ENCODE measurements around the gene INPP5A. TPM values are rescaled to one million over a fixed set of nuclear protein-coding genes. Genes with fewer than 3 reads are reported as not detected.
"Not testable (repeated sequence)": the region's sequence is repeated elsewhere in the genome, so short reads cannot be mapped to it uniquely, and the experiment has no call there.

INPP5A gene
- total RNA-seq, 2 donors from 2014 or later: 20.7 to 26.7 TPM

DNA sequence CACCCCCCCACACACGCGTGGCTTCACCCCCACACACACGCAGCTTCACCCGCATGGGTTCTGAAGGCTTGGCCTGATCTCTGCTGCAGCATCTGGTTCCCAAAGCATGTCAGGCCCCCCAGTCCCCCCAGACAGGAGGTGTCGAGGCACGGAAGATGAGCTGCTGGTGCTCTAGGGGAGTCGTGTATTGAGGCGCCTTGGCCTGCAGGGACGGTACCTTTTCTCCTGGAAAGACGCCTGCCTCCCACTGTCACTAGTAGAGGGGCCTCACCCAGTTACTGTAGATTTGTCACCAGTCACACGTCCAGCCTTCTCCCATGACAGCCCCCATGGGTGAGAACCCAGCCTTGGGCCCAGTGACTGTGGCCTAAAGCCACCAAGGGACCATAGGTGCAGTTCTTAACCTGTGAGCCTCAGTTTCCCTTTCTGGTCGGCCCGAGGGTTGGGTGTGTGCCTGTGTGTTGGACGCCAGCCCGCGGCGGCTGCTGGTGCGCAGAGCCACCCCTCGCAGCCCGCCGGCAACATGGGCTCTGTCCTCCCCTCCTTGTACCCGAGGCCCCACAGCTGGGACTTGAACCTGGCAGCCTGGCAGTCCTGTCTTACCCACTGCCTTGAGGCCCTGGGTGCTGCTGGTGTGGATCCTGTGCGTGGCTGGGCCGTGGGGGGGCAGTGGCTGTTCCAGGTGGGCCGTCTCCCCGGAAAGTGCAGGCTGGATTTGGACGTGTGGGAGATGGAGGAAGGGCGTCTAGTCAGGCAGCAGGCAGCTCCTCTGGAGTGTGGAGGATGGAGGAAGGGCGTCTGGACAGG is 166.6 kb downstream of the INPP5A start:
- Histone ChIP-seq H3K4me1 (ENCODE audit: control insufficient read depth, insufficient read depth, low read length) (no peaks in the 10 kb centered on the region), H3K9me3 (ENCODE audit: control insufficient read depth, low read length) (peaks cover 18% of the 10 kb centered on the region), H3K4me3 (ENCODE audit: low read length) (no peak overlapping the region), H3K27ac (ENCODE audit: low read depth, low read length) (no peak overlapping the region), H3K27me3 (ENCODE audit: control insufficient read depth, insufficient read depth, low read length, poor library complexity, severe bottlenecking) (no peaks in the 10 kb centered on the region), H3K9ac (ENCODE audit: extremely low read depth, low read length, poor library complexity, severe bottlenecking) (no peak overlapping the region), H3K36me3 (ENCODE audit: control insufficient read depth, insufficient read depth, low read length) (no peaks in the 10 kb centered on the region)
- Mint-ChIP-seq H3K27ac (no peak overlapping the region), H3K27me3 (ENCODE audit: insufficient read depth) (no peaks in the 10 kb centered on the region), H3K4me1 (no peaks in the 10 kb centered on the region), H3K36me3 (ENCODE audit: low read depth) (peaks cover 44% of the 10 kb centered on the region), H3K9me3 (peaks cover 37% of the 10 kb centered on the region), H3K4me3 (no peak overlapping the region)
- TF ChIP-seq, protein P1, sequence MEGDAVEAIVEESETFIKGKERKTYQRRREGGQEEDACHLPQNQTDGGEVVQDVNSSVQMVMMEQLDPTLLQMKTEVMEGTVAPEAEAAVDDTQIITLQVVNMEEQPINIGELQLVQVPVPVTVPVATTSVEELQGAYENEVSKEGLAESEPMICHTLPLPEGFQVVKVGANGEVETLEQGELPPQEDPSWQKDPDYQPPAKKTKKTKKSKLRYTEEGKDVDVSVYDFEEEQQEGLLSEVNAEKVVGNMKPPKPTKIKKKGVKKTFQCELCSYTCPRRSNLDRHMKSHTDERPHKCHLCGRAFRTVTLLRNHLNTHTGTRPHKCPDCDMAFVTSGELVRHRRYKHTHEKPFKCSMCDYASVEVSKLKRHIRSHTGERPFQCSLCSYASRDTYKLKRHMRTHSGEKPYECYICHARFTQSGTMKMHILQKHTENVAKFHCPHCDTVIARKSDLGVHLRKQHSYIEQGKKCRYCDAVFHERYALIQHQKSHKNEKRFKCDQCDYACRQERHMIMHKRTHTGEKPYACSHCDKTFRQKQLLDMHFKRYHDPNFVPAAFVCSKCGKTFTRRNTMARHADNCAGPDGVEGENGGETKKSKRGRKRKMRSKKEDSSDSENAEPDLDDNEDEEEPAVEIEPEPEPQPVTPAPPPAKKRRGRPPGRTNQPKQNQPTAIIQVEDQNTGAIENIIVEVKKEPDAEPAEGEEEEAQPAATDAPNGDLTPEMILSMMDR (conservative IDR thresholded peaks at IDR 0.05): no peak
- WGBS, 2 experiments (ENCODE audit: insufficient coverage in 1 of 2, insufficient read length in 1 of 2): 95 to 97% methylated on average over 11 to 29 of the region's 29 CpGs
- DNase-seq: peak; percentile 31

DNA sequence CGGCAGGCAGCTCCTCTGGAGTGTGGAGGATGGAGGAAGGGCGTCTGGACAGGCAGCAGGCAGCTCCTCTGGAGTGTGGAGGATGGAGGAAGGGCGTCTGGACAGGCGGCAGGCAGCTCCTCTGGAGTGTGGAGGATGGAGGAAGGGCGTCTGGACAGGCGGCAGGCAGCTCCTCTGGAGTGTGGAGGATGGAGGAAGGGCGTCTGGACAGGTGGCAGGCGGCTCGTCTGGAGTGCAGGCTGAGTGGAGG is 167.2 kb downstream of the INPP5A start:
- H3K4me3 ChIP-seq (ENCODE audit: low read length); DNase-seq; H3K4me1 Mint-ChIP-seq; H3K27ac ChIP-seq (ENCODE audit: low read depth, low read length); H3K27me3 Mint-ChIP-seq (ENCODE audit: insufficient read depth); H3K27me3 ChIP-seq (ENCODE audit: control insufficient read depth, insufficient read depth, low read length, poor library complexity, severe bottlenecking); H3K36me3 ChIP-seq (ENCODE audit: control insufficient read depth, insufficient read depth, low read length); H3K27ac Mint-ChIP-seq; H3K9ac ChIP-seq (ENCODE audit: extremely low read depth, low read length, poor library complexity, severe bottlenecking); H3K4me3 Mint-ChIP-seq; H3K4me1 ChIP-seq (ENCODE audit: control insufficient read depth, insufficient read depth, low read length): not testable (repeated sequence)
- peaks cover 44% of the 10 kb centered on the region for H3K36me3 Mint-ChIP-seq (ENCODE audit: low read depth)
- H3K9me3 Mint-ChIP-seq: peaks cover 37% of the 10 kb centered on the region
- peaks cover 18% of the 10 kb centered on the region for H3K9me3 ChIP-seq (ENCODE audit: control insufficient read depth, low read length)
- WGBS, 2 experiments (ENCODE audit: insufficient coverage in 1 of 2, insufficient read length in 1 of 2): 93% methylated on average over 7 of the region's 9 CpGs; no CpG with 5 or more reads in 1 of the 2 experiments

DNA sequence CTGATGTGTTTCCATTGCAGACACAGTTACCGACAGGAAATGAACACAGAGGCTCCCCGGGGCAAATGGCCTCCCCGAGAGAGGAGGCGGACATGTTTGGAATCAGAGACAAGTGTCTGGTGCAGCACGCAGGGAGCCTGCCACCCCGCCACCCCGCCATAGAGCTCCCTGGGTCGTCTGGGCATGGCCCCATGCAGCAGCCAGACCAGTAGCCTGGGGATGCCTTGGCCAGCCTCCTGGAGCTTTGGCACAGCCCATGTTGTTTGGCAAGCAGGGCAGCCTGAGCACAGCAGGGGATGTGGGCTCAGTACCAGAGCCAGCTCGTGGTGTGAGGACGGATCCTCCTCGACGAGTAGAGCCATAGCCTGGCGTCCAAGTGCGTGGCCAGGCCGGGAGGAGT is 167.6 kb downstream of the INPP5A start:
- H3K4me3 Mint-ChIP-seq: no peak overlapping the region
- Histone ChIP-seq H3K9ac (ENCODE audit: extremely low read depth, low read length, poor library complexity, severe bottlenecking) (no peak overlapping the region), H3K4me3 (ENCODE audit: low read length) (no peak overlapping the region), H3K9me3 (ENCODE audit: control insufficient read depth, low read length) (peaks cover 18% of the 10 kb centered on the region), H3K36me3 (ENCODE audit: control insufficient read depth, insufficient read depth, low read length) (no peaks in the 10 kb centered on the region), H3K27ac (ENCODE audit: low read depth, low read length) (no peak overlapping the region), H3K4me1 (ENCODE audit: control insufficient read depth, insufficient read depth, low read length) (no peaks in the 10 kb centered on the region), H3K27me3 (ENCODE audit: control insufficient read depth, insufficient read depth, low read length, poor library complexity, severe bottlenecking) (no peaks in the 10 kb centered on the region)
- 95% methylated on average over 13 to 15 of the region's 15 CpGs for WGBS, 2 experiments (ENCODE audit: insufficient coverage in 1 of 2, insufficient read length in 1 of 2)
- H3K36me3 Mint-ChIP-seq (ENCODE audit: low read depth): peaks cover 44% of the 10 kb centered on the region
- H3K27me3 Mint-ChIP-seq (ENCODE audit: insufficient read depth): no peaks in the 10 kb centered on the region
- peaks cover 37% of the 10 kb centered on the region for H3K9me3 Mint-ChIP-seq
- DNase-seq: peak; percentile 32
- no peak overlapping the region for H3K27ac Mint-ChIP-seq
- H3K4me1 Mint-ChIP-seq: no peaks in the 10 kb centered on the region
- TF ChIP-seq, protein P1 (conservative IDR thresholded peaks at IDR 0.05): no peak

DNA sequence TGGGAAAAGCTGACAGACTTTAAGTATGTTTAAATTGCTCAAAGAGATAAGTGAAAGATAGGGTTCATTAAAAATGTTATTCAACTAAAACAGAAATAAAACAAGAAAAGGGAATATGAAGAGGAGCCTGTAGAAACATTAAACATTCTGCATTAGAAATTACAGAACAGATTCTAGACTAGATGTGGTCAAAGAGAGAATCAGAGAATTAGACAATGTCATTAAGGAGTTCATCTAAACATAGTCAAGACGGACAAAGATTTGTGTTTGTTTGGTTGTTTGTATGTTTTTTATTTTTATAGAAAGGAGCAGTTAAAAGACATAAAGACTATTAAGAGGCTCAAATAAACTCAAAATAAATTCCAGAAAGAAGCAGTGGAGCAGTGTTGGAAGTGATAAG is 168.4 kb downstream of the INPP5A start:
- Histone ChIP-seq H3K27me3 (ENCODE audit: control insufficient read depth, insufficient read depth, low read length, poor library complexity, severe bottlenecking) (no peaks in the 10 kb centered on the region), H3K9me3 (ENCODE audit: control insufficient read depth, low read length) (peaks cover 18% of the 10 kb centered on the region), H3K4me3 (ENCODE audit: low read length) (no peak overlapping the region), H3K4me1 (ENCODE audit: control insufficient read depth, insufficient read depth, low read length) (no peaks in the 10 kb centered on the region), H3K27ac (ENCODE audit: low read depth, low read length) (no peak overlapping the region), H3K36me3 (ENCODE audit: control insufficient read depth, insufficient read depth, low read length) (no peaks in the 10 kb centered on the region), H3K9ac (ENCODE audit: extremely low read depth, low read length, poor library complexity, severe bottlenecking) (no peak overlapping the region)
- TF ChIP-seq, protein P1 (conservative IDR thresholded peaks at IDR 0.05): no peak
- WGBS, 2 experiments (ENCODE audit: insufficient coverage in 1 of 2, insufficient read length in 1 of 2): 86 to 100% methylated on average over 1 of the region's 1 CpG
- DNase-seq: no peak
- H3K9me3 Mint-ChIP-seq: peaks cover 37% of the 10 kb centered on the region
- no peaks in the 10 kb centered on the region for H3K4me1 Mint-ChIP-seq
- H3K27ac Mint-ChIP-seq: no peak overlapping the region
- no peak overlapping the region for H3K4me3 Mint-ChIP-seq
- peaks cover 46% of the 10 kb centered on the region for H3K36me3 Mint-ChIP-seq (ENCODE audit: low read depth)
- no peaks in the 10 kb centered on the region for H3K27me3 Mint-ChIP-seq (ENCODE audit: insufficient read depth)
